Panc1 (cell line): ENCODE measurements around the gene DNAJB8.

Source experiments
- POLR2AphosphoS5 ChIP-seq: IDR thresholded peaks from 2 replicates; pipeline ENCODE4 v1.6.1; 2012; ENCODE audit warnings: mild to moderate bottlenecking, low read depth, low read length, moderate library complexity
- SIN3A ChIP-seq: IDR thresholded peaks from 2 replicates; pipeline ENCODE4 v1.6.1; 2012; ENCODE audit warnings: low read depth, mild to moderate bottlenecking, low read length, moderate library complexity, borderline replicate concordance; ENCODE audit not compliant: insufficient read depth
- TF ChIP-seq, protein P1 (sequence below): fragments of 450-650 bp; IDR thresholded peaks from 2 replicates; pipeline ENCODE4 v1.5.1; 2017; ENCODE audit warnings: mild to moderate bottlenecking
- TF ChIP-seq, protein P2 (sequence below), 2 experiments: IDR thresholded peaks; 2 replicates each; pipeline ENCODE4 v1.6.1; 2011 to 2012; ENCODE audit warnings: low read depth in 2 of 2, control low read depth in 1 of 2, low read length in 1 of 2, mild to moderate bottlenecking in 1 of 2, moderate library complexity in 1 of 2; ENCODE audit not compliant: insufficient read depth in 1 of 2

DNA sequence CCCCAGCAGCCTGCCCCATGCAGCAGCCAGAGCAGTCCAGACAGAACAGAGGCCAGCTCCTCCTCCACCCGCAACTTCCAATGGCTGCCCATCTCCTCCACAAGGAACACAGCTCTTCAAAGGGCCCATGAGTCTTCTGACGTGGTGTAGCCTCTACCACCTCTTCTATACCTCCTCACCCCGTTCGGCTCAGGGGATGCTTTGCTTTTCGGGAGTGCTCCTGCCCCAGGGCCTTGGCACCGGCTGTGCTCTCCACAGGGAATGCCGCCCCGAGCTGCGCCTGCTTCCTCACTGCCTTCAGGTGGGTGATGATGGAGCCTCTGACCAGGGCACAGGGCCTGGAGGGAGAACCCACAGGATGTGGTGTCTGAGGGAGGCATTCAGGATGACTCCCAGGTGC, 14.6 kb downstream of the DNAJB8 start:
- TF ChIP-seq, protein P1, sequence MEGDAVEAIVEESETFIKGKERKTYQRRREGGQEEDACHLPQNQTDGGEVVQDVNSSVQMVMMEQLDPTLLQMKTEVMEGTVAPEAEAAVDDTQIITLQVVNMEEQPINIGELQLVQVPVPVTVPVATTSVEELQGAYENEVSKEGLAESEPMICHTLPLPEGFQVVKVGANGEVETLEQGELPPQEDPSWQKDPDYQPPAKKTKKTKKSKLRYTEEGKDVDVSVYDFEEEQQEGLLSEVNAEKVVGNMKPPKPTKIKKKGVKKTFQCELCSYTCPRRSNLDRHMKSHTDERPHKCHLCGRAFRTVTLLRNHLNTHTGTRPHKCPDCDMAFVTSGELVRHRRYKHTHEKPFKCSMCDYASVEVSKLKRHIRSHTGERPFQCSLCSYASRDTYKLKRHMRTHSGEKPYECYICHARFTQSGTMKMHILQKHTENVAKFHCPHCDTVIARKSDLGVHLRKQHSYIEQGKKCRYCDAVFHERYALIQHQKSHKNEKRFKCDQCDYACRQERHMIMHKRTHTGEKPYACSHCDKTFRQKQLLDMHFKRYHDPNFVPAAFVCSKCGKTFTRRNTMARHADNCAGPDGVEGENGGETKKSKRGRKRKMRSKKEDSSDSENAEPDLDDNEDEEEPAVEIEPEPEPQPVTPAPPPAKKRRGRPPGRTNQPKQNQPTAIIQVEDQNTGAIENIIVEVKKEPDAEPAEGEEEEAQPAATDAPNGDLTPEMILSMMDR: no peak
- TF ChIP-seq SIN3A (no peak), POLR2AphosphoS5 (no peak)
- TF ChIP-seq, protein P2, sequence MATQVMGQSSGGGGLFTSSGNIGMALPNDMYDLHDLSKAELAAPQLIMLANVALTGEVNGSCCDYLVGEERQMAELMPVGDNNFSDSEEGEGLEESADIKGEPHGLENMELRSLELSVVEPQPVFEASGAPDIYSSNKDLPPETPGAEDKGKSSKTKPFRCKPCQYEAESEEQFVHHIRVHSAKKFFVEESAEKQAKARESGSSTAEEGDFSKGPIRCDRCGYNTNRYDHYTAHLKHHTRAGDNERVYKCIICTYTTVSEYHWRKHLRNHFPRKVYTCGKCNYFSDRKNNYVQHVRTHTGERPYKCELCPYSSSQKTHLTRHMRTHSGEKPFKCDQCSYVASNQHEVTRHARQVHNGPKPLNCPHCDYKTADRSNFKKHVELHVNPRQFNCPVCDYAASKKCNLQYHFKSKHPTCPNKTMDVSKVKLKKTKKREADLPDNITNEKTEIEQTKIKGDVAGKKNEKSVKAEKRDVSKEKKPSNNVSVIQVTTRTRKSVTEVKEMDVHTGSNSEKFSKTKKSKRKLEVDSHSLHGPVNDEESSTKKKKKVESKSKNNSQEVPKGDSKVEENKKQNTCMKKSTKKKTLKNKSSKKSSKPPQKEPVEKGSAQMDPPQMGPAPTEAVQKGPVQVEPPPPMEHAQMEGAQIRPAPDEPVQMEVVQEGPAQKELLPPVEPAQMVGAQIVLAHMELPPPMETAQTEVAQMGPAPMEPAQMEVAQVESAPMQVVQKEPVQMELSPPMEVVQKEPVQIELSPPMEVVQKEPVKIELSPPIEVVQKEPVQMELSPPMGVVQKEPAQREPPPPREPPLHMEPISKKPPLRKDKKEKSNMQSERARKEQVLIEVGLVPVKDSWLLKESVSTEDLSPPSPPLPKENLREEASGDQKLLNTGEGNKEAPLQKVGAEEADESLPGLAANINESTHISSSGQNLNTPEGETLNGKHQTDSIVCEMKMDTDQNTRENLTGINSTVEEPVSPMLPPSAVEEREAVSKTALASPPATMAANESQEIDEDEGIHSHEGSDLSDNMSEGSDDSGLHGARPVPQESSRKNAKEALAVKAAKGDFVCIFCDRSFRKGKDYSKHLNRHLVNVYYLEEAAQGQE (IDR thresholded peaks at IDR 0.05; ENCODE audit: insufficient read depth in 1 of 2, low read depth in 2 of 2, low read length in 1 of 2): no peak
